ENCODE data around the gene FREM2. TPM values are rescaled to one million over a fixed set of nuclear protein-coding genes. Genes with fewer than 3 reads are reported as not detected.

FREM2 gene
- total RNA-seq, 1 donor from 2014 or later, result 4.8 TPM

- DNase-seq (ENCODE audit: low spot score), result no peak
Measured at GRCh38 chr13:38824342-38824741, 137.5 kb downstream of the FREM2 start.

DNA sequence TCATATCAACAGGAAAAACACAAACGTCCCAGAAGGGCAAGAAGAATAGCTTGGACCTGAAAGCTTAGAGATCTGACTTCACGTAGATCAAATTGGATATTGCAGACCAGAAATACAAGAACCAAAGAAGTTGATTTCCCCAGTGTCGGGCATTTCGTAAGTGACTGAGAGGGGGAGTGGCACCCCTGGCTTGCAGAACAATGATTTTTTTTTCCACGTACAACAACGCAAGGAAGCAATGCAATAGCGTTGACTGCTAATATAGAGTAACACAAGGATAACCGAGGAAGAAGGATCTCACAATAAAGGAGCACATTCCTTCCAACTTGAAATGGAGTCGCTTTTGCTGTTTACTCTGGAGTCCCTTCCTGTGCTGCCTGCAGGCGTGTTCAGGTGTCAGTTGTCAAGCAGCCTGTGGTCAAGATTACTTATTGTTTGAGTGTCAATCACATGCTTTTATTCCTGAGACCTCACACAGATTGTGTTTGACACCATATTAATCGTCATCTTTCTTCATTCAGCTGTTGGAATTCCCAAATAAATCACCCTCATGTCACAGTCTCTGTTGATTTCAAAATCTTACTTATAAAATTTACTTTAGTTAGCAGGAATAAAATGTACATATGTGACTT is 139.4 kb downstream of the FREM2 start:
- DNase-seq (ENCODE audit: low spot score), result no peak

DNA sequence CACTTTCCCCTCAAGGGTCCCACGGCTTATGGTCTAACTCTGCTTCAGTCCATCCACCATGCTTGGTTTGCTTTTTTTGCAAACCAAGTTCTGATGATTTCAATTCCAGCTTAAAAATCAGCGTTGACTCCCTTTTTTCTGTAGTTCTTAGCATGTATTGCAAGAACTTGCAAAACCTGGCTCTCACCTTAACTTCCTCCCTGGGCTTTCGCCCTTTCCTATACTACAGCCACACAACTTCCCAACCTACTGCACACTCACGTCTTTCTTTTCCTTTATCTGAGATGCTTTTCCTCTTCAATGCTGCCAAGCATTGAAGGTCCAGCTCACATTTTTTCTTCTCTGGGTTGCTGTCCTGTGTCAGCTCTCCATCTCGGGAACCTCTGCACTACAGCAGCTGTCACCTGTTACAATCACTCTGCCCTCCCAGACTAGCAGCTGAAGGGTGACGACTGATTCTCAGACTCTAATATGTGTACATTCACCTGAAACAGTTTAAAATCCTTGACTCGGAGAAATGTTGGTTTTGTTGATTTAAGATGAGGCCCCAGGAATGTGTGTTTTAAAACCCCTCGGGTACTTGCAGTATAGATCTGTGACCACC is 143.7 kb downstream of the FREM2 start:
- DNase-seq (ENCODE audit: low spot score), result no peak

- DNase-seq (ENCODE audit: low spot score), result no peak
Measured at GRCh38 chr13:38844581-38844980, 157.7 kb downstream of the FREM2 start.

DNA sequence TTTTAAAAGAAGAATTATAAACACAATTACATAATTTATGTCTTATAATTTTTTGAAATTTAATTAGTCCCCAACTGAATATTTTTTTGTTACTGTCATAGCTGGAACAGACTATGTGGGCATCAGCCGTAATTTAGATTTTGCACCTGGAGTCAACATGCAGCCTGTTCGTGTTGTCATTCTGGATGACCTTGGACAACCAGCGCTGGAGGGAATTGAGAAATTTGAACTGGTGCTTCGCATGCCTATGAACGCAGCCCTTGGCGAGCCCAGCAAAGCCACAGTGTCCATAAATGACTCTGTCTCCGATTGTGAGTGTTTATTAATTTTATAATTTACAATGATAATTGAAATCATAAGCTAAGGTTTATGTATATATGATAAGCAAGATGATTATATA is 161.5 kb downstream of the FREM2 start:
- no peak for DNase-seq (ENCODE audit: low spot score)

DNA sequence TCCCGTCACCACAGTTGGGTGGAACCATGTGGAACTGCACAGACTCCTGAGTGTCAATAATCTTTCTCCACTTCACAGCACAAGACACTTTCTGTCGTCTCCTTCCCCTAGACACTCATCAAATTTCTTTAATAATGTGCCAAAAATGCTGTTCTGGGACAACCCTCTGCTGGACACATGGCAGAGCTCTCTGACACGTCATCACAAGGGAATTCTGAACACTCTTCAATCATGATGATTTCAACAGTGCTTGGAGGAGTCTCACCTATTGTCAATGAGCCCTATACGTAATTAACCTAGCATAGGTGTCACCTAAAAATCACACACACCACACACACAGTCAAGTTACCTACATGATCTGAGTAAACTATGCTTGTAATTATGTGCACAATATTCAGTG is 162.4 kb downstream of the FREM2 start:
- no peak for DNase-seq (ENCODE audit: low spot score)

- DNase-seq (ENCODE audit: low spot score), result no peak
Measured at GRCh38 chr13:38850868-38851626, 164.2 kb downstream of the FREM2 start.

GRCh38 chr13:38854226-38854625 is 167.3 kb downstream of the FREM2 start:
- no peak for DNase-seq (ENCODE audit: low spot score)

DNA sequence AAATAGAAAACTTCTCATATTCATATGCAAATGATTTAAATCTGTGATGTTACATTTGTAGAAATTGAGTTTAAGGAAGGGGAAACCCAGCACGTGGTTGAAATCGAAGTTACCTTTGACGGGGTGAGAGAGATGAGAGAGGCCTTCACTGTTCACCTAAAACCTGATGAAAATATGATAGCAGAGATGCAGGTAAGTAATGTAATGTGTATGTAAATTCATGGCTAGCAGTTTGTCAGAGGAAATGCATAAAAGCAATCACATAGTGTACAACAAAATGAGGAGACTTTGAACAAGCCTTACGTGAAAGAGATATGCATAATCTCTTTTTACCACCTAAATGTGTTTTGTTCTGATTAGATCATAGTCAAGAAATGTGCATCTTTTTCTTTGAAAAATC is 169.2 kb downstream of the FREM2 start:
- DNase-seq (ENCODE audit: low spot score), result no peak

DNA sequence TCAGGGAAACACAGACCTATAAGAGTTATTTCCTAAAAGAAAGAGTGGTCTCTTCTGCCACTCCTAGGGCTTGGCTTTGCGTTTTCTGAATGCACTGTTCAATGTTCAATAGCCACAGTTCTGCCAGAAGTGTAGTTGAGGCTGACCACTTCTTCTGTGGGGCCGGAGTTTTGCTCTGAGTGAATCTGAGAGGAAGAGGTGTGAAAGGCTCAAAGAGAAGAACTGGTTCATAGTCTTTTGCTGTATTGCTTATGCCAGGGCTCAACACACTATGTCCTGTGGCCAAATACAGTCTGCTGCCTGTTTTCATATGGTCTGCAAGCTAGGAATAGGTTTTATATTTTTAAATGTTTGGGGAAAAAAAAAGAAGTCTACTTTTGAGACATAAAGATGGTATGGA is 175.6 kb downstream of the FREM2 start:
- DNase-seq (ENCODE audit: low spot score), result no peak

GRCh38 chr13:38863536-38863935 is 176.7 kb downstream of the FREM2 start:
- DNase-seq (ENCODE audit: low spot score), result no peak

DNA sequence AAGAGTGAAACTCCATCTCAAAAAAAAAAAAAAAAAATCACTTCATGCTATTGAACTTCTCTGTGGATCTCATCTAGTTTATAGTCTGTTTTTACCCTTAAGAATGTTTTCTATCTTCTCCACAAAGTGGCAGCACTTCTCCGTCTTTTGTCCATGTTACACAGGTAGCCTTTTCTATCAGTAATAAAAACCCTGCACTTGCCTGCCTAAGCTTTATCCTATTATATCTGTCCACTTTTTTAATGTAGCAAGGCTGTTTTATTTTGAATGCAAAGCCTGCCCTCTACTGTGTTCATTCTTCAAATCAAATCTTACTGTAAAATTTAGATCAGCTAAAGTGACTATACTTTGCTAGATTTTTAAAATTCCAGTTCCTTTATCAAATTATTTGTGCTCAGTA is 179.8 kb downstream of the FREM2 start:
- DNase-seq (ENCODE audit: low spot score), result no peak

DNA sequence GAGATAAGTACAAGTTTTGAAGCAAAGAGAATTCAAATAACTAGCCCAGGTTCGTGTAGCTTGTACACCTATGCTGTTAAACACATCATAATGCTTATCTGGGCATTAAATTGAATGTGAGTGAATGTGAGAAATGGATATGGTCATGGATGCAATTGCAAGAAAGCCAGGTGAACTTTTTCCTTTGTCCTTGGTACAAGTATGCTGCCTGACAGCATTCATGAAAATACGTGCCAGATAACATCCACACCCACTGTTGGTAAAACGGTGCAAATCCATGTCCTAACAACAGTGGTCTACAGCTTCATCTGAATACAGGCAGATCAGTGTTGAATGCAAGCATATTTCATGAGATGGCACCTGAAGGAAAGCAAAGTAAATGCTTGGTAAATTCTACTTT is 181.5 kb downstream of the FREM2 start:
- DNase-seq (ENCODE audit: low spot score), result no peak

GRCh38 chr13:38868870-38869269 is 182.0 kb downstream of the FREM2 start:
- no peak for DNase-seq (ENCODE audit: low spot score)

DNA sequence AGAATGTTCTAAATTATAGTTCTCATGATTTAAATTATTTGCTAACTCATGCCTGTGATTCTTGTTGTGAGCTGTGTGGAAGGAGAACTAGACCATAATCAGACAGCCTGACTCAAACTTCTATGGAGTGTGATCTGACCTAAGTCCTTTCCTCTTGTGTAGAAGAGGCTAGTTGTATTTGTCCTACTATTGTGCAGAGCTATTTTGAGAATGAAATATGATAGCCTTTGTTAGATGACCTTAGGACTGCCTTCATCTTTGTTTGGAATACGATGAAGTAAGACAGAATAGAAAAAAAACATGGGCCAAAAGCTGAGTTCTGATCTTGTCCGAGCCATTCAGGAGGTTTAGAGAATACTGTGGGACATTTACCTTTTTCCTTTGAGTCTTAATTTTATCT is 184.4 kb downstream of the FREM2 start:
- no peak for DNase-seq (ENCODE audit: low spot score)

DNA sequence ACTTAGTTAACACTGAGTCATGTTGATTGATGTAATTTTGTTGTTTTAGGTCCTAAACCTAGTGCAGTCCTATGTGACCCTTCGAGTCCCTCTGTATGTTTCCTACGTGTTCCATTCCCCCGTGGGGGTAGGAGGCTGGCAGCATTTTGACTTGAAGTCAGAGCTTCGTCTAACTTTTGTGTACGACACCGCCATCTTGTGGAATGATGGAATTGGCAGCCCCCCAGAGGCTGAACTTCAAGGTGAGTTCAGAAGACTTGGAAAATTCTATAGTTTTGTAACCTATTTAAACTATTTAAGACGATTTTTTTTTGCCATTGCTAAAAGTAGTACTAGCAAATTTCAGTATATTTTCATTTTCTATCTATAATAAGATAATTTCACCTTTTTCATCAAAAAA is 185.8 kb downstream of the FREM2 start:
- DNase-seq (ENCODE audit: low spot score), result peak; percentile 16

DNA sequence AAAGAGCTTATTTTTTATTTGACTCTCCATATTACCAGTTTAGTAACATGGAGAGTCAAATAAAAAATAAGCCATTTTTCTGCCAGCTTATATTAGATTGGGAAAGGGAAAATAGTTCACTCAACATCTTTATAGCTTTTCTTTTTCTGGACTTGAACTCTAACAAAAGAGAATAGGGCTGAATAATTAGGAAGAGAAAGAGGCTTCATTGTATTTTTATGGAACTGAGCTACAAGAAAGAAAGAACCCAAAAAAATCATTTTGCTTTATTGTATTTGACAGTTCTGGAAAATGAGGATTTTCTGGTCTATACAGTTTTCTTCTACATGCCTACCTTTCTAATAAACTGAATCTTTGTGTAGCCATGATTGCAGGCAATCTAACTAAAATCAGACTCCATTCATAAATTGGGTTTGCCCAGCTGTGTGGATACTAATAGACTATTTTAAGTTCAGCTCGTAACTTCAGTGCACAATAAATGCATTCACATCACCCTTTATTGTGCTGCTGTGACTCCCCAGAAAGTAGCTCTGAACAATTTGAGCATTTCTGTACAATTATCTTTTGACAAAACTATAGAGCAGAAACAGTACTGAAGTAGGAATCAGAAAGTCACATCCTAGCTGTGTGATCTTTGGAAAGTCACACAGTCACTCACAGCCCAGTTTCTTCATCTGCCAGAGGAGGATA is 188.5 kb downstream of the FREM2 start:
- no peak for DNase-seq (ENCODE audit: low spot score)

DNA sequence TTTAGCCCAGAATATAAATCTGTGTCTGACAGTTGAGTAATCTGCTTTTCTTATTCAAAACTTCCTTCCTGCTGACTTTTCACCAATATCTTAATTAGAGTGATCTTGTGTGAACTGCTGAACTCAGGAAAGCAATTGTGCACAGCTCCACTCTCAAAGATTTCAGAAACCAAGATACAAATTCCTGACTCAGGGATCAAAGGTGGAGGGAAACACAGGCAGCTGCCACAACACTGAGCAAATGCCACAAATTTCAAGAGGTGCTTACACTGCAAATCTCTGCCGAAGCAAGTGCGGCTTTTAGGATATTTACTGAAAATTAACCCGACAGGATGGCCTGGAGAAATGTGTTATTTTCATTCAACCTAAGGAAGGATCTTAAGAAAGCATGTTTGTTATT is 192.4 kb downstream of the FREM2 start:
- peak; percentile 5 for DNase-seq (ENCODE audit: low spot score)

GRCh38 chr13:38879786-38880185 is 192.9 kb downstream of the FREM2 start:
- no peak for DNase-seq (ENCODE audit: low spot score)

GRCh38 chr13:38880397-38880796 is 193.5 kb downstream of the FREM2 start:
- no peak for DNase-seq (ENCODE audit: low spot score)

GRCh38 chr13:38883783-38884182 is 196.9 kb downstream of the FREM2 start:
- no peak for DNase-seq (ENCODE audit: low spot score)

DNA sequence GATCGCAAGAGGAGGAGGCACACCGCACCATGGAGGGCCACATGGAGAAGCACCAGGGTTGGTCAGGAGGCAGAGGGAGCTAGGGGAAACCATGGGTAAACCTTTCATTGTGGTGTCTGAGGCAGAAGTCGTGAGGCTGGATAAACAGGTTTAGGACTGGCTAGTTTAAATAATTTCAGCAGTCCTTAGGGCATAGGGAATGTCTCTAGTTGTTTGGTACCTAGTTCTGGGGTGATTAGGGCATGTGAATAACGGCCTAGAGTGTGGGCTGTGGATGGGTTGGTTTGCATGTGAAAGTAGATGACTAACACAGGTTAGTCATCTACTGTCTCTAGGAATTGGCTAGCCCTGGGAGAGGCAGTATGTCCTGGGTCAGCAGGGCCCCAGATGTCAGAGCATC is 201.4 kb downstream of the FREM2 start:
- DNase-seq (ENCODE audit: low spot score), result no peak

DNA sequence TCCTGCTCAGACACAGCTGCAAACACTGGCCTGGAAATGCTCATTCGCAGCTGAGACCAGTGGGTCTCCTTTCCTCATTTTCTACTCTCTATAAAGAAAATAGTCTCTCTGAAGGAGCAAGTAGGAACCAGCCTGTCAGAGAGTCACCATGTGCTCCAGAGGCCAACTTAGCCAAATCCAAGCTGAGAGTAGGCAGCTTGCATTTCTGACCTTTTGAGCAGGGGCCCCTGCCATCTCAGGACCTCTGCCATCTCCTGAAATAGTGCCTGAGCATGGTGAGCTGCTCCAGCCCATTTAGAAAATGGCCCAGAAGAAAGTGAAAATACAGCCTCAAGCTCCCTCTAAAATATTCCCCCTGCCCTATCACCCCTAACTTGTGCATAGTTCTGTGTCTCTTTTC is 208.2 kb downstream of the FREM2 start:
- DNase-seq (ENCODE audit: low spot score), result no peak

Data from umbilical cord (tissue), 2 donors.